Subcutaneous abdominal adipose tissue (tissue), 5 donors: Measurements from ENCODE around the gene SBF2.

Source experiments
- H3K27ac ChIP-seq: one replicate; pipeline ENCODE4 v1.7.0; 2013; ENCODE audit warnings: low read depth, mild to moderate bottlenecking, inconsistent platforms, low read length, moderate library complexity
- H3K27me3 ChIP-seq, 5 donors: one replicate each; pipeline ENCODE4 v1.7.0; 2013; ENCODE audit warnings: low read length in 5 of 5, inconsistent platforms in 1 of 5; ENCODE audit not compliant: control insufficient read depth in 5 of 5, insufficient read depth in 4 of 5
- H3K36me3 ChIP-seq, 5 donors: one replicate each; pipeline ENCODE4 v1.7.0; 2013; ENCODE audit warnings: low read length in 5 of 5; ENCODE audit not compliant: control insufficient read depth in 5 of 5, insufficient read depth in 5 of 5
- H3K4me1 ChIP-seq, 5 donors: one replicate each; pipeline ENCODE4 v1.7.0; 2013; ENCODE audit warnings: low read length in 5 of 5, mild to moderate bottlenecking in 3 of 5, moderate library complexity in 1 of 5; ENCODE audit not compliant: control insufficient read depth in 5 of 5, insufficient read depth in 5 of 5
- H3K4me3 ChIP-seq, 5 donors: one replicate each; pipeline ENCODE4 v1.7.0; 2013; ENCODE audit warnings: low read length in 5 of 5, low read depth in 1 of 5
- H3K9ac ChIP-seq, 5 donors: one replicate each; pipeline ENCODE4 v1.7.0; 2013; ENCODE audit warnings: low read length in 5 of 5, mild to moderate bottlenecking in 4 of 5, moderate library complexity in 3 of 5
- H3K9me3 ChIP-seq, 5 donors: one replicate each; pipeline ENCODE4 v1.7.0; 2013; ENCODE audit warnings: low read length in 5 of 5; ENCODE audit not compliant: control insufficient read depth in 5 of 5
- donor health status: healthy.
- donor health status: healthy.
- donor health status: healthy.
- donor health status: healthy.
- donor health status: healthy.

The SBF2 gene

DNA sequence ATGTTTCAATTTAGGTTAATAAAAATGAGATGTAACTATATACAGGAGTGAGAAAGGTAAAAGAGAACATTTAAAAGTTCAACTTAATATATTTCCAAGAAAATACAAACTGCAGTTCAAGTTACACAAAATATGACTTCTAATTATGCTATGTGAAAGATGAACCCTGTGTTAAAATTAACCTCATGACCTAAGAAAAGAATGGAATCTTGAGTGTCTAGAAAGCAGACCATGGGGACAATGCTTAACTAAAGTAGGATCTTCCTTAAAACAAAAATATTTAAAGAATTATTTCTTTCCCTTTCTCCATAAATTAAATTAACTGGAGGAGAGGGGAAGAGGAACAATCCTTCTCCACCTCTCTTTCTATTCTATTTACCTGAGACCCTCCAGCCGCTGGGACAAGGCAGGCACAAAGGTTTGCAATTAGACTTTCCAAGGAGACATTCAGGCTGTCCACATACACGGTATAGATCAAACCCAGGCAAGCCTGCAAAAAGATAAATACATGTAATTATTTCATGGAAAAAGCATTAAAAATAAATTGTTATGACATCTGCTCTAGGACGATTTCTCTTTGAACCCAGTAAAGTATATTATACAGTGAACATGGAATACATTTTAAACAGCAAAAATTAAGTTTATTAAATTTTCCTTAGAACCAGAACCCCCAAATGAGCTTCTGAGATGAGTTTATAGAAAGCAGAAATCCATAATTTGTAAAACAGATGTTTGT is 264.5 kb downstream of the SBF2 start:
- Histone ChIP-seq H3K9me3 (no peaks in the 10 kb centered on the region), H3K36me3 (peaks cover 5 to 11% (median 8%) of the 10 kb centered on the region in 5 donors), H3K4me3 (no peak overlapping the region), H3K27me3 (no peaks in the 10 kb centered on the region), H3K9ac (no peak overlapping the region), H3K4me1 (peaks cover 0 to 6% (median 0%) of the 10 kb centered on the region in 5 donors), H3K27ac (no peak overlapping the region)

DNA sequence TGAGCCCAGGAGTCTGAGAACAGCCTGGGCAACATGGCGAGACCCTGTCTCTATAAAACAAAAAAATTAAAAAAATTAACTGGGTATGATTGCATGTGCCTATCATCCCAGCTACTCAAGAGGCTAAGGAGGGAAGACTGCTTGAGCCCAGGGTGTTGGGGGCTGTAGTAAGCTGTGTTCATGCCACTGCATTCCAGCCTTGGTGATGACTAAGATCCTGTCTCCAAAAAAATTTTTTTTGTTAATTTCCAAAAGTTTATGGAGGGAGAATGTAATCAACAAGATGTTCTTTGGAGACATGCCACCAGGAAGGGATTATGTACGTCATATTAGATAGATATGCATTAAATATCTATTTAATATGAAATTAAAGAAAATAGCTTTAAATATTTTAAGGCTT is 267.5 kb downstream of the SBF2 start:
- Histone ChIP-seq H3K4me1 (no peaks in the 10 kb centered on the region), H3K9ac (no peak overlapping the region), H3K27me3 (no peaks in the 10 kb centered on the region), H3K36me3 (peaks cover 5 to 11% (median 8%) of the 10 kb centered on the region in 5 donors), H3K9me3 (no peaks in the 10 kb centered on the region), H3K27ac (no peak overlapping the region), H3K4me3 (no peak overlapping the region)

DNA sequence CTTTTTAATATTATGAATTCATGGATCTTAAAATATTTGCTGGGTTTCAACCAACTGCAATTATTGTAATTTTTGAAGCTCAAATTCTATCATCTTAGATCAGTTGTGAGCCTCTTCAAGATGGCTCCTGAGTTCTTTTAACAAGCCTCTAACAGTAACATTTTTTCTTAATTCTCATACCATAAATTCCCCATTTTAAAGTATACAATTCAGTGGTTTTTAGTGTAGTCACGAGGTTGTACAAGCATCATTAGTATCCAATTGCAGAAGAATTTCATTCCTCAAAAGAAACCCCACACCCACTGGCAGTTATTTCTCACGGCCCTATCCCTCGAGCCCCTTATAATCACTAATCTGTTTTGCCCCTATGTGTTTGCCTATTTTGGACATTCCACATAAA is 270.8 kb downstream of the SBF2 start:
- Histone ChIP-seq H3K36me3 (peaks cover 4 to 8% (median 6%) of the 10 kb centered on the region in 5 donors), H3K27me3 (no peaks in the 10 kb centered on the region), H3K9ac (no peak overlapping the region), H3K27ac (no peak overlapping the region), H3K4me1 (peaks cover 0 to 8% (median 0%) of the 10 kb centered on the region in 5 donors), H3K9me3 (no peaks in the 10 kb centered on the region), H3K4me3 (no peak overlapping the region)

DNA sequence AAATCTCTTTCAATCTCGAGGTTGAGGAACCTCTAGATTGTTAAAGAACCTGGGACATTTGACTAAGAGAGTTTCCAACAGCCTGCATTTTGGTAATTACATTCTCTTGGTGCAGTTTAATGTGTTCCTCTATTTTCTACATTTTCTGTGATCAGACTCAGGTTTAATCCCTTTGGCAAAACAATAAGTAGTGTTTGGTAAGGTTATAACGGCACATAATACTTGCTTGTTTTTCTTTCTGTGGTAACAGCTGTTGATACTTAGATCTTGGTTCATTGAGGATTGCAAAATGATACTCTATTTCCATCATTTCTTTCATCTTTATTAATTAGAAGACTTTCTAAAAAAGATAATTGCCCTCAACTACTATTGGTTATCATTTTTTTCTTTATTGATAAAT is 271.3 kb downstream of the SBF2 start:
- Histone ChIP-seq H3K36me3 (peaks cover 2 to 6% (median 4%) of the 10 kb centered on the region in 5 donors), H3K9ac (no peak overlapping the region), H3K4me3 (no peak overlapping the region), H3K27ac (no peak overlapping the region), H3K4me1 (peaks cover 0 to 8% (median 0%) of the 10 kb centered on the region in 5 donors), H3K9me3 (no peaks in the 10 kb centered on the region), H3K27me3 (no peaks in the 10 kb centered on the region)

DNA sequence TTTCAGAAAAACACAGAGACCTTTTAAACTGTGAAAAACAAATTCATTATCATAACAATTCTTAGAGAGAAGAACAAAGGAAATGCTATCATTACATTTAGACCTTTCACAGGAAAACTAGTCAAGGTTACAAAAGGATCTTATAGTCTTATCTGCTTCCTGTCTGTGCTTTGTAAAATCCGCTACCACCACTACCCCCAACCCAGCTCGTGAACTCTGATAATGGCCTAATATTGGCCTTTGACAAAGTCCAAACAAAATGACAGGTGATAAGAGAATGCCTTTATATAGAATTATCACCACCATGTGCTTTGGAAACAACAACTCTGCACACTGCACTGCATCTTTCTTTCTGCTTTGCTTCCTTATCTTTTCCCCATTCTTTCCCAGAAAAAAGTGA is 272.5 kb downstream of the SBF2 start:
- Histone ChIP-seq H3K4me3 (no peak overlapping the region), H3K36me3 (peaks cover 0 to 2% (median 0%) of the 10 kb centered on the region in 5 donors), H3K27ac (no peak overlapping the region), H3K4me1 (peaks cover 0 to 8% (median 0%) of the 10 kb centered on the region in 5 donors), H3K9ac (no peak overlapping the region), H3K9me3 (no peaks in the 10 kb centered on the region), H3K27me3 (no peaks in the 10 kb centered on the region)

DNA sequence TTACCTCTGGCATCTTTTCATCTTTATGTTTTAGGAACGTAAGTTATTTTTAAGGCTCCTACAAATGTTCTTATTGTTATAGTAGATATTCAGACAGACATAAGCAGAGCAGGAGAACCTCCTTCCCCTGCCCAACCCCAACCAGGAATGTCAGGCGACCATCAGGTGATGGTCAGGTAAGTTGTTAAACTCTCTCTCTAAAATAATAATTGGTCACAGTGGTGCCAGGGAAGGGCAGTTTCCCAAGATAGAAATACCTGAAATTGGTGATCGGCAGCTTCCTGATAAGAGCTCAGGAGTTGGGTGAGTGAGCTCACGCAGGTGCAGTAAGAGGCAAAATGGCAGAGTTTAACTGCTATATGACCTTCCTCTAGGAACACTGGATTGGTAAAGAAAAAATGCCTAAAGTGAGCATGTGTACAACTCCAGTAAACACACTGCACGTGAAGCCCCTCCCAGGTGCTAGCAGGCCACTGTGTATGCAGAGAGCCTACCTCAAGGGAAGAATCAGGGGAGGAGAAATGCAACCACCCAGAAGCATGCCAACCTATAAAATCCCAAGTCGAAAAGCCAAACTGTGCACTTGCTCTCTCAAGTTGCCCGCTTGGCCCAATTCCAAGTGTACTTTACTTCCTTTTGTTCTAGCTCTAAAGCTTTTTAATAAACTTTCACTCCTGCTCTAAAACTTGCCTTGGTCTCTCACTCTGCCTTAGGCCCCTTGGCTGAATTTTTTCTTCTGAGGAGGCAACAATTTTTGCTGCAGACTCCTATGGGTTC is 273.9 kb downstream of the SBF2 start:
- H3K9me3 ChIP-seq = no peaks in the 10 kb centered on the region
- H3K4me3 ChIP-seq = no peak overlapping the region
- H3K9ac ChIP-seq = no peak overlapping the region
- H3K27ac ChIP-seq = no peak overlapping the region
- H3K27me3 ChIP-seq = no peaks in the 10 kb centered on the region
- peaks cover 0 to 2% (median 0%) of the 10 kb centered on the region in 5 donors for H3K36me3 ChIP-seq
- peaks cover 0 to 8% (median 0%) of the 10 kb centered on the region in 5 donors for H3K4me1 ChIP-seq

DNA sequence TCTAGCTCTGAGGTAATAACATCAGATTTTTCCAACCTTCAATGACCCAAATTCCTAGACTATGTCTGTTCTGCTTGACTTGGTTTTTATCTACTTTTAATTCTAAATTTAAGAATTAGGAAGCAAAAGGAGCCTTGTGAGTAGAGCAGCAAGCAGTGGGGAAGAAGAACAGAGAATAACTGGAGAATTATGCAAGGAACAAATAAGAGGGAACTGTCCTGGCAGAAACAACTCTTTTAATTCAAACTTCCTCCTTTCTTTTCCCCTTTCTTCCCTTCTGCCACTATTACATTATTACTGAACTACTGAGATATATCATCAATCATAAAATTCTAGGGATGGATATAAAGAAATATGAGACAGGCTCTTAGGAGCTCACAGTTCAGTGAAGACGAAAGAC is 276.1 kb downstream of the SBF2 start:
- H3K4me1 ChIP-seq = peaks cover 0 to 8% (median 0%) of the 10 kb centered on the region in 5 donors
- no peak overlapping the region for H3K9ac ChIP-seq
- no peaks in the 10 kb centered on the region for H3K27me3 ChIP-seq
- no peak overlapping the region for H3K27ac ChIP-seq
- no peaks in the 10 kb centered on the region for H3K36me3 ChIP-seq
- H3K4me3 ChIP-seq = no peak overlapping the region
- H3K9me3 ChIP-seq = no peaks in the 10 kb centered on the region

DNA sequence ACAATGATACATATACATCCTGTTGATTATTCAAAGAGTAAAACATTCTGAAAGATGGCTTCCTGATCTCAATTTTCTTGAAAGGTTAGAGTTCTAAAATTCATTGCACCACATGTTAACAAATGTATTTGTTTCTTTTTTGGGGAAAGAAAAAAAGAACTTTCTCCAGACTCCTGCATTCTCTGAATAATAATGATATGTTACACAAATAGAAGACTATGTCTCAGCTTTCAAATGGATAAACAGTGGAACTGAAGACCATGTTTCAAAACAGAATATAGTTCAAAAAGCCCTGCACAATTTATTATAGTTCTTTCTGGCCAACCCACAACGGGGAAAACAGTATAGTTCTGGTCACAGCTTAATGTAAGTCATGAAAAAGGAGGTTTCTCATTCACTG is 277.0 kb downstream of the SBF2 start:
- no peak overlapping the region for H3K27ac ChIP-seq

DNA sequence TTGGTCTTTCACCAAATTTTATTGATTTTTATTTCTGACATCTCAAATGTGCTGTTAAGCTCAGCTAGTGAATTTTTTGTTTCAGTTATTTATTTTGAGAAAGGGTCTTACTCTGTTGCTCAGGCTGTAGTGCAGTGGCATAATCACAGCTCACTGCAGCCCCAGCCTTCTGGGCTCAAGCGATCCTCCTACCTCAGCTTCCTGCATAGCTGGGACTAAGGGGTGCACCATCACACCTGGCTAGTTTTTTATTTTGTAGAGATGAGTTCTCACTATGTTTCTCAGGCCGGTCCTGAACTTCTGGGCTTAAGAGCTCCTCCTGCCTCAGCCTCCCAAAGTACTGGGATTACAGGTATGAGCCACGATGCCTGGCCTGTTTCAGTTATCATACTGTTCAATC is 282.0 kb downstream of the SBF2 start:
- Histone ChIP-seq H3K4me1 (no peaks in the 10 kb centered on the region), H3K27me3 (no peaks in the 10 kb centered on the region), H3K27ac (no peak overlapping the region), H3K36me3 (no peaks in the 10 kb centered on the region), H3K9ac (no peak overlapping the region), H3K4me3 (no peak overlapping the region), H3K9me3 (peaks cover 0 to 6% (median 2%) of the 10 kb centered on the region in 5 donors)

More for the DNA sequence above, 277.0 kb downstream of the SBF2 start:
- Histone ChIP-seq H3K4me3 (no peak overlapping the region), H3K36me3 (no peaks in the 10 kb centered on the region), H3K4me1 (peaks cover 0 to 8% (median 0%) of the 10 kb centered on the region in 5 donors), H3K27me3 (no peaks in the 10 kb centered on the region), H3K9ac (no peak overlapping the region), H3K9me3 (peaks cover 0 to 5% (median 2%) of the 10 kb centered on the region in 5 donors)

DNA sequence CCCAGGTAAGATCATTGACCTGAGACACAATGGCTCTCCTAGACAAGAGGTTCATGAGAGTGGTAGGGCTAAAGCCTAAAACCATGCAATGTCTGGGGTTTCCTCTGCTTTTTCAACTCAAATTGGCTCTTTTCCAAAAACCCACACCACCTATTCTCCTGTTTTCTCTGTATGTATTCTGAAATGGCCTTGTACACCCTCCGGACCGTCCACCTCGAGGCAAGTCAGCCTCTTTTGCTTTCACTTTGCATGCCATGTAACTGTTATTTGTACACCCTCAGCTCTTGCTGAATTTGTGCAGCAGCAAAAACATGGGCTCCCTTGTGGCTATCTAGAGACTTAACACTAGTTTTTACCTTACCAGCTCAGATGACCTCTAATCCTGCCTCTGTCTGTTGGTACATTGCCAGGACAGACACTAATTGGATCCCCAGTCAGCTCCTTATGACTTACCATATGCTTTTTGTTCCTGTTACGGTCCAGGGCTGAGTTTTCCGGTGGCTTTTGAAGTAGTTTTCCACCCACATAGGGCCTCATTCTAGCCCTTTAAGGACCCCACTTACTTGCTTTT is 288.0 kb downstream of the SBF2 start:
- Histone ChIP-seq H3K27ac (no peak overlapping the region), H3K27me3 (no peaks in the 10 kb centered on the region), H3K9ac (peak overlapping the region in 1 of 5 donors; percentile 55), H3K9me3 (peaks cover 0 to 2% (median 0%) of the 10 kb centered on the region in 5 donors), H3K36me3 (no peaks in the 10 kb centered on the region), H3K4me3 (peak overlapping the region in 4 of 5 donors; percentile 18 to 56 (median 33)), H3K4me1 (peaks cover 0 to 6% (median 0%) of the 10 kb centered on the region in 5 donors)
